OCI-LY3 (cell line): ENCODE data around the gene LRP5.

Experiments
- H2AFZ ChIP-seq: fragments of 200-600, 300-600 bp; shearing (Covaris generic); 2 replicates; pipeline ENCODE4 v1.6.0; 2014; ENCODE audit warnings: antibody characterized with exemption, low read depth, low read length
- H3K27ac ChIP-seq: fragments of 200-600, 300-600 bp; sonication (generic); 2 replicates; pipeline ENCODE4 v1.5.1; 2014; ENCODE audit warnings: mild to moderate bottlenecking, low read length, moderate library complexity, mixed read lengths
- H3K27me3 ChIP-seq: fragments of 200-600, 300-600 bp; sonication (generic); 2 replicates; pipeline ENCODE4 v1.6.1; 2014; ENCODE audit warnings: low read depth, low read length, mixed read lengths
- H3K36me3 ChIP-seq: fragments of 200-600, 300-600 bp; sonication (generic); replicated peaks from 2 replicates; pipeline ENCODE3; 2014; ENCODE audit warnings: low read depth, low read length, mixed read lengths
- H3K4me1 ChIP-seq: fragments of 300-600, 200-600 bp; sonication (generic); 2 replicates; pipeline ENCODE4 v1.6.1; 2014; ENCODE audit warnings: low read length, mixed read lengths
- H3K4me2 ChIP-seq: fragments of 200-600, 300-600 bp; sonication (generic); 2 replicates; pipeline ENCODE4 v1.6.1; 2014; ENCODE audit warnings: low read length, mixed read lengths
- H3K4me3 ChIP-seq: fragments of 300-600, 200-600 bp; sonication (generic); 2 replicates; pipeline ENCODE4 v1.5.1; 2014; ENCODE audit warnings: antibody characterized with exemption, mild to moderate bottlenecking, low read length, moderate library complexity
- H3K79me2 ChIP-seq: fragments of 300-600, 200-600 bp; shearing (Covaris generic); 2 replicates; pipeline ENCODE4 v1.6.1; 2014; ENCODE audit warnings: mild to moderate bottlenecking, low read length, mixed read lengths
- H3K9ac ChIP-seq: fragments of 300-600, 200-600 bp; shearing (Covaris generic); 2 replicates; pipeline ENCODE4 v1.6.0; 2014; ENCODE audit warnings: mild to moderate bottlenecking, low read length, moderate library complexity
- H3K9me3 ChIP-seq: fragments of 200-600, 300-600 bp; shearing (Covaris generic); 2 replicates; pipeline ENCODE4 v1.6.1; 2014; ENCODE audit warnings: low read length, mixed read lengths; ENCODE audit not compliant: insufficient read depth
- H4K20me1 ChIP-seq: fragments of 200-600, 300-600 bp; sonication (generic); 2 replicates; pipeline ENCODE4 v1.6.1; 2016; ENCODE audit warnings: low read length, mixed read lengths; ENCODE audit not compliant: insufficient read depth
- CTCF ChIP-seq: fragments of 200-600, 300-600 bp; sonication (generic); IDR thresholded peaks from 2 replicates; pipeline ENCODE4 v1.5.1; 2014; ENCODE audit warnings: antibody characterized with exemption, low read length, low read depth
- EZH2phosphoT487 ChIP-seq: fragments of 200-600 bp; shearing (Covaris generic); IDR thresholded peaks from 2 replicates; pipeline ENCODE4 v1.6.1; 2018; ENCODE audit warnings: antibody characterized with exemption, mixed run types, low read depth

LRP5 gene

GRCh38 chr11:68335683-68336082, 23.3 kb downstream of the LRP5 start:
- Histone ChIP-seq H3K79me2 (peaks cover 4% of the 10 kb centered on the region), H3K4me1 (no peaks in the 10 kb centered on the region)

GRCh38 chr11:68336716-68337115, 24.3 kb downstream of the LRP5 start:
- no peaks in the 10 kb centered on the region for H3K36me3 ChIP-seq
- no peak overlapping the region for H2AFZ ChIP-seq
- H3K4me1 ChIP-seq, result no peaks in the 10 kb centered on the region
- no peaks in the 10 kb centered on the region for H3K27me3 ChIP-seq
- no peak overlapping the region for H3K9ac ChIP-seq
- H3K4me3 ChIP-seq, result no peak overlapping the region
- H3K4me2 ChIP-seq, result no peak overlapping the region
- no peaks in the 10 kb centered on the region for H3K9me3 ChIP-seq
- H3K27ac ChIP-seq, result no peak overlapping the region
- peaks cover 11% of the 10 kb centered on the region for H3K79me2 ChIP-seq
- TF ChIP-seq EZH2phosphoT487, result no peak
- TF ChIP-seq CTCF, result no peak
- H4K20me1 ChIP-seq, result peaks cover 20% of the 10 kb centered on the region

More at GRCh38 chr11:68335683-68336082, 23.3 kb downstream of the LRP5 start:
- TF ChIP-seq EZH2phosphoT487, result no peak
- TF ChIP-seq CTCF, result no peak
- no peaks in the 10 kb centered on the region for H3K27me3 ChIP-seq
- H3K9ac ChIP-seq, result no peak overlapping the region
- no peaks in the 10 kb centered on the region for H3K9me3 ChIP-seq
- H3K27ac ChIP-seq, result no peak overlapping the region
- H3K4me2 ChIP-seq, result no peak overlapping the region
- H4K20me1 ChIP-seq, result peaks cover 13% of the 10 kb centered on the region; the same call in 1 of the 2 replicates
- no peak overlapping the region for H2AFZ ChIP-seq
- no peak overlapping the region for H3K4me3 ChIP-seq
- H3K36me3 ChIP-seq, result no peaks in the 10 kb centered on the region

GRCh38 chr11:68337399-68337835, 25.0 kb downstream of the LRP5 start:
- peaks cover 12% of the 10 kb centered on the region for H3K79me2 ChIP-seq

More at GRCh38 chr11:68337399-68337835, 25.0 kb downstream of the LRP5 start:
- no peak overlapping the region for H2AFZ ChIP-seq
- H3K4me2 ChIP-seq, result no peak overlapping the region
- no peak overlapping the region for H3K27ac ChIP-seq
- no peak overlapping the region for H3K4me3 ChIP-seq
- peaks cover 27% of the 10 kb centered on the region for H4K20me1 ChIP-seq
- H3K36me3 ChIP-seq, result no peaks in the 10 kb centered on the region
- no peaks in the 10 kb centered on the region for H3K9me3 ChIP-seq
- no peaks in the 10 kb centered on the region for H3K27me3 ChIP-seq
- TF ChIP-seq EZH2phosphoT487 (no peak), CTCF (no peak)
- H3K9ac ChIP-seq, result no peak overlapping the region
- no peaks in the 10 kb centered on the region for H3K4me1 ChIP-seq
